Peyer's patch (tissue), 4 donors: ENCODE data around the gene CASKIN1. TPM values are rescaled to one million over a fixed set of nuclear protein-coding genes. Genes with fewer than 3 reads are reported as not detected.

Experiments used
- DNase-seq, 3 donors: peaks; one replicate each; pipeline ENCODE4 v3.0.0-alpha.2; 2017 to 2019
- H3K27ac ChIP-seq, 4 donors: fragments of 200-600 bp; sonication (generic); one replicate each; pipeline ENCODE4 v1.5.1; 2016 to 2019
- H3K27me3 ChIP-seq, 2 donors: fragments of 200-600 bp; sonication (generic); one replicate each; pipeline ENCODE4 v1.5.1; 2019
- H3K36me3 ChIP-seq, 3 donors: fragments of 200-600 bp; sonication (generic); one replicate each; pipeline ENCODE4 v1.5.1; 2016 to 2019
- H3K4me1 ChIP-seq, 4 donors: fragments of 200-600 bp; sonication (generic); one replicate each; pipeline ENCODE4 v1.5.1; 2016 to 2019
- H3K4me3 ChIP-seq, 4 donors: fragments of 200-600 bp; sonication (generic); 1 replicate in 3 of 4; 2 replicates in 1 of 4; pipeline ENCODE4 v1.5.1; 2016 to 2019; ENCODE audit warnings: mild to moderate bottlenecking in 1 of 4
- H3K9me3 ChIP-seq, 4 donors: fragments of 200-600 bp; sonication (generic); one replicate each; pipeline ENCODE4 v1.5.1; 2016 to 2019; ENCODE audit warnings: mild to moderate bottlenecking in 1 of 4
- POLR2A ChIP-seq, 2 donors: fragments of 450-650 bp; IDR thresholded peaks; one replicate each; pipeline ENCODE4 v1.5.1; 2017; ENCODE audit warnings: antibody characterized with exemption in 2 of 2, mild to moderate bottlenecking in 2 of 2, moderate library complexity in 2 of 2
- total RNA-seq, 4 donors: library from RNA; depleted of rRNA; stranded (reverse); fragments of >200 nt; gene quantifications; one replicate each; pipeline ENCODE4 v1.1.0, GENCODE V29; 2016
- TF ChIP-seq, protein P1 (sequence below), 6 experiments: fragments of 450-650 bp in 4 of 6; fragments of 200-600 bp in 2 of 6; sonication (generic) in 1 of 6; IDR thresholded peaks; one replicate each; pipeline ENCODE4 v1.5.1; 2017 to 2019; ENCODE audit warnings: antibody characterized with exemption in 6 of 6, mild to moderate bottlenecking in 3 of 6, moderate library complexity in 1 of 6

The CASKIN1 gene
- total RNA-seq, 4 donors from 2014 or later, result not detected

DNA sequence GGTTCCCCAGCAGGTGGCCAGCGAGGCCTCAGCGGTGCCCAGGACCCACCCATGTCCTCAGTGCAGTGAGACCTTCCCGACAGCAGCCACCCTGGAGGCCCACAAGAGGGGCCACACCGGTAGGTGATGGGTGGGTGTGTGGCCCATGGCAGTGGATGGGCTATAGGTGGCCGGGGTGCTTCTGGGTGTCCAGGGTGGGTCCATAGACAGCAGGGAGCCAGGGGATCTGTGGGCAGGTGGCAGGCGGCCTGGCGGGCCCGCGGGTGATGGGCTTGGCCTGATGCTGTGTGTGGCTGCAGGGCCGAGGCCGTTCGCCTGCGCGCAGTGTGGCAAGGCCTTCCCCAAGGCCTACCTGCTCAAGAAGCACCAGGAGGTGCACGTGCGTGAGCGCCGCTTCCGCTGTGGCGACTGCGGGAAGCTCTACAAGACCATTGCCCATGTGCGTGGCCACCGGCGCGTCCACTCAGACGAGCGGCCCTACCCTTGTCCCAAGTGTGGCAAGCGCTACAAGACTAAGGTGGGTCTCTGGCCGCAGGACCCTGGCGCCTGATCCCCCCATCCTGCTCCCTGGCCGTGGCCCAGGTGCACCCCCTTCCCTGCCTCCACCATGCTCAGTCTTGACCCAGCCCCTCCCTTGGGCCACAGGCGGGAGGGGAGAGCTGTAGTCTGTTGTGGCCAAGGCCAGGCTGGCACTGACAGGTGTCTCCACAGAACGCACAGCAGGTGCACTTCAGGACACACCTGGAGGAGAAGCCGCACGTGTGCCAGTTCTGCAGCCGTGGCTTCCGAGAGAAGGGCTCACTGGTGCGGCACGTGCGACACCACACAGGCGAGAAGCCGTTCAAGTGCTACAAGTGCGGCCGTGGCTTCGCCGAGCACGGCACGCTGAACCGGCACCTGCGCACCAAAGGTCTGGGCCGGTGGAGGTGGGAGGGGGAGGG is 37.7 kb upstream of the CASKIN1 start:
- Histone ChIP-seq H3K36me3 (peaks cover 0 to 68% (median 0%) of the 10 kb centered on the region in 3 donors), H3K27me3 (peaks cover 0 to 19% of the 10 kb centered on the region in 2 donors)
- TF ChIP-seq, protein P1, sequence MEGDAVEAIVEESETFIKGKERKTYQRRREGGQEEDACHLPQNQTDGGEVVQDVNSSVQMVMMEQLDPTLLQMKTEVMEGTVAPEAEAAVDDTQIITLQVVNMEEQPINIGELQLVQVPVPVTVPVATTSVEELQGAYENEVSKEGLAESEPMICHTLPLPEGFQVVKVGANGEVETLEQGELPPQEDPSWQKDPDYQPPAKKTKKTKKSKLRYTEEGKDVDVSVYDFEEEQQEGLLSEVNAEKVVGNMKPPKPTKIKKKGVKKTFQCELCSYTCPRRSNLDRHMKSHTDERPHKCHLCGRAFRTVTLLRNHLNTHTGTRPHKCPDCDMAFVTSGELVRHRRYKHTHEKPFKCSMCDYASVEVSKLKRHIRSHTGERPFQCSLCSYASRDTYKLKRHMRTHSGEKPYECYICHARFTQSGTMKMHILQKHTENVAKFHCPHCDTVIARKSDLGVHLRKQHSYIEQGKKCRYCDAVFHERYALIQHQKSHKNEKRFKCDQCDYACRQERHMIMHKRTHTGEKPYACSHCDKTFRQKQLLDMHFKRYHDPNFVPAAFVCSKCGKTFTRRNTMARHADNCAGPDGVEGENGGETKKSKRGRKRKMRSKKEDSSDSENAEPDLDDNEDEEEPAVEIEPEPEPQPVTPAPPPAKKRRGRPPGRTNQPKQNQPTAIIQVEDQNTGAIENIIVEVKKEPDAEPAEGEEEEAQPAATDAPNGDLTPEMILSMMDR (IDR thresholded peaks at IDR 0.05), result no peak
- no peak for TF ChIP-seq POLR2A (IDR thresholded peaks at IDR 0.05)

DNA sequence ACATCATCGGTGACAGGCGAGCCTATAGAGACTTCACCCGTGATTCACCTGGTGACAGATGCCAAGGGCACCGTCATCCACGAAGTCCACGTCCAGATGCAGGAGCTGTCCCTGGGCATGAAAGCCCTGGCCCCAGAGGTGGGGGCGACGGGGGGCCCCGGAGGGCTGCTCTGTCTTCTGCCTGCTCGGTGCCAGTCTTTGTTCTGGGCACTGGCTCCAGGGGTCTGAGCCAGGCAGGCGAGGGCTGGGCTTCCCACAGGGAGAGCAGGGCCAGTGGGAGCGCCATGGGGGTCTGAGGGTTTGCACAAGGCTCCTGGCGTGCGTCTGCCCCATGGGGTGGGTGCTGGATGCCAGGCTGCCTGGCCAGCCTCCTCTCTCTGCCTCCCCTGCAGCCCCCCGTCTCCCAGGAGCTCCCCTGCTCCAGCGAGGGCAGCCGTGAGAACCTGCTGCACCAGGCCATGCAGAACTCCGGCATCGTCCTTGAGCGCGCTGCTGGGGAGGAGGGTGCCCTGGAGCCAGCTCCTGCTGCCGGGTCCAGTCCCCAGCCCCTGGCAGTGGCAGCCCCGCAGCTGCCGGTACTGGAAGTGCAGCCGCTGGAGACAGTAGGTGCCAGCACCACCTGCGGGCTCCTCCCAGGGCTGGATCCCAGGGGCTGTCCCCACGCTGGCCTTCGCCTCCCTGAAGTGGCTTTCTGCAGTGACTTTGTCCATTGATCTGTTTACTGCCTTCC is 36.8 kb upstream of the CASKIN1 start:
- no peak for DNase-seq
- H3K36me3 ChIP-seq, result peaks cover 0 to 77% (median 0%) of the 10 kb centered on the region in 3 donors
- H3K9me3 ChIP-seq, result no peaks in the 10 kb centered on the region
- no peak for TF ChIP-seq POLR2A (IDR thresholded peaks at IDR 0.05)
- TF ChIP-seq, protein P1 (IDR thresholded peaks at IDR 0.05), result no peak
- H3K27me3 ChIP-seq, result peaks cover 0 to 19% of the 10 kb centered on the region in 2 donors
- H3K4me3 ChIP-seq, result no peak overlapping the region
- H3K27ac ChIP-seq, result no peak overlapping the region
- peaks cover 5 to 28% (median 14%) of the 10 kb centered on the region in 4 donors for H3K4me1 ChIP-seq

More for the DNA sequence above, 37.7 kb upstream of the CASKIN1 start:
- peak in 1 of 3 donors; percentile 44 for DNase-seq
- H3K4me3 ChIP-seq, result no peak overlapping the region
- no peaks in the 10 kb centered on the region for H3K9me3 ChIP-seq
- no peak overlapping the region for H3K27ac ChIP-seq
- peaks cover 5 to 28% (median 14%) of the 10 kb centered on the region in 4 donors for H3K4me1 ChIP-seq

DNA sequence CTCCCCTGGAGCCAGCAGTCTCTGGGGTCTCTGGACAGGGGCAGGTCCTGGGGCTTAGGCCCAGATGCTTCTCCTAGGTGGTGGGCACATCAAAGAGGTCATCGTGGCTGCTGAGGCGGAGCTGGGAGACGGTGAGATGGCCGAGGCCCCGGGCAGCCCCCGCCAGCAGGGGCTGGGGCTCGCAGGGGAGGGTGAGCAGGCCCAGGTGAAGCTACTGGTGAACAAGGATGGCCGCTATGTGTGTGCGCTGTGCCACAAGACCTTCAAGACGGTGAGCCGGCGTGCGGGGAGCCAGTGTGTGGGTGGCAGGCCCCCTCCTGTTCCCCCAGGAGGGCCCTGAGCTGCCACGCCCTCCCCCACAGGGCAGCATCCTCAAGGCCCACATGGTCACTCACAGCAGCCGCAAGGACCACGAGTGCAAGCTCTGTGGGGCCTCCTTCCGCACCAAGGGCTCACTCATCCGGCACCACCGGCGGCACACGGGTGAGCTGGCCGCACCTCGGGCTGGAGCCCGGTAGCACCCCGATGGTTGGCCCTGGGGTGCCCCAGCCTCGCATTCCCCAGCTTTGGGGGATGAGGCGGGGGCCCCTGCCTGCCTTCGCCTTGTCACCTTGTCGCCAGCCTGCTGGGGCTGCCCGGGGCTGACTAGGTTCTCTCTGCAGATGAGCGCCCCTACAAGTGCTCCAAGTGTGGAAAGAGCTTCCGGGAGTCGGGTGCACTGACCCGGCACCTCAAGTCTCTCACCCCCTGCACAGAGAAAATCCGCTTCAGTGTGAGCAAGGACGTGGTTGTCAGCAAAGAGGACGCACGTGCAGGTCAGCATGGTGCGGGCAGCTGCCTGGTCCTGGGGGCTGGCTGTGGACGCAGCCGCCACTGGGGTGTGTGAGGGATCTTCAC is 35.9 kb upstream of the CASKIN1 start:
- Histone ChIP-seq H3K36me3 (peaks cover 0 to 82% (median 0%) of the 10 kb centered on the region in 3 donors), H3K27ac (no peak overlapping the region), H3K4me3 (no peak overlapping the region), H3K9me3 (no peaks in the 10 kb centered on the region), H3K27me3 (peaks cover 0 to 17% of the 10 kb centered on the region in 2 donors), H3K4me1 (peaks cover 5 to 23% (median 13%) of the 10 kb centered on the region in 4 donors)
- DNase-seq, result no peak
- TF ChIP-seq, protein P1 (IDR thresholded peaks at IDR 0.05), result no peak
- no peak for TF ChIP-seq POLR2A (IDR thresholded peaks at IDR 0.05)

DNA sequence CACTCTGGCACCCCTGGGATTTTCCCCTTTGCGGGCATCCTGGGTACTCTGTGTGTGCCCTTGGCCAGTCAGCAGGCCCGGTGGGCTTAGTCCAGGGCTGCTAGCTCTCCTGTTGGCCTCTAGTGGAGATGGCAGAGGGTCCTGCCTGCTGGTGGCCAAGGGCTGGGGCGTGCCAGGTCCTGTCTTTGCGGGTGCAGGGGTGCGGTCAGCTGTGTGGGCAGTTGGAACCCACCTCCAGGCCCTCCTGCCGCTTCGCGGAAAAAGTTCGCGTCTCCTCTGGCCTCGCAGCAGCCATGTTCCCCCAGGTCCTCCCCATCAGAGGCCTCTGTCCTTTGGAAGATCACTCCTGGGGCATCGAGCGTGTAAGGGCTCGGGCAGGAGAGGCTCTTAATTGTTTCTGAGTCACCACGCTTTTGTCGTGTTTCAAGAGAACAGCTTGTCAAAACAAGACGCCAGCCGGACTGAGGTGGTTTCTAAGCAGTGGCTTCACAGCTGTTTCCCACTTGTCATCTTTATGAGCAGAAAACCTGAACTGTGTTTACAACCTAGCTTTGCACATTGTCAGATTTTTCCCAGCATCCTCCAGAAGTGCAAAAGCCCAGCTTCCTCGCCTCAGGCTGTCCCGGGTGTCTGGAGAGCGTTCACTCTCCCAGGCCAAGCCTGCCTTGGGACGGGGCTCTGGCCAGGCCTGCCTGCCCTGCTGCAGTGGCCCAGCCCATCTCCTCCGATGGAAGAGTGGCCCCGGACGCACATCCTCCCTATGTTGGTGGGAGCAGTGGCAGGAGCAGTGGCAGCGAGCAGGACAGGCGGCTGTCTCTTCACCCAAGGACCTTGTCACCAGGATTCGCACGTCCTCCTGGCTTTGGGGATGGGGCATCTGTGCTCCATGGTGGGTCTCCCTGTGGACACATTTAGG is 34.9 kb upstream of the CASKIN1 start:
- no peak for DNase-seq
- H3K27ac ChIP-seq, result no peak overlapping the region
- H3K4me1 ChIP-seq, result peaks cover 0 to 16% (median 3%) of the 10 kb centered on the region in 4 donors
- no peak overlapping the region for H3K4me3 ChIP-seq
- peaks cover 0 to 82% (median 0%) of the 10 kb centered on the region in 3 donors for H3K36me3 ChIP-seq
- no peaks in the 10 kb centered on the region for H3K9me3 ChIP-seq
- peaks cover 0 to 6% of the 10 kb centered on the region in 2 donors for H3K27me3 ChIP-seq
- TF ChIP-seq, protein P1 (IDR thresholded peaks at IDR 0.05), result no peak
- TF ChIP-seq POLR2A (IDR thresholded peaks at IDR 0.05), result no peak
